ENCODE results near the gene RBBP8NL.
"Not testable (repeated sequence)": the region's sequence is repeated elsewhere in the genome, so short reads cannot be mapped to it uniquely, and the experiment has no call there.

RBBP8NL gene

GRCh38 chr20:62428396-62429295, 1.3 kb upstream of the RBBP8NL start:
- peaks cover 5% of the 10 kb centered on the region for H3K9me3 ChIP-seq (ENCODE audit: low read length)
- H3K27me3 ChIP-seq (ENCODE audit: insufficient read depth, low read length) = peaks cover 47% of the 10 kb centered on the region
- no peaks in the 10 kb centered on the region for H3K36me3 ChIP-seq (ENCODE audit: insufficient read depth, low read length)
- no peaks in the 10 kb centered on the region for H3K4me1 ChIP-seq (ENCODE audit: insufficient read depth, low read length)
- no peak overlapping the region for H3K4me3 ChIP-seq (ENCODE audit: low read length)
- H2AFZ ChIP-seq (ENCODE audit: low read depth, low read length) = no peak overlapping the region

- Histone ChIP-seq H3K36me3 (ENCODE audit: insufficient read depth, low read length) (no peaks in the 10 kb centered on the region), H2AFZ (ENCODE audit: low read depth, low read length) (no peak overlapping the region), H3K9me3 (ENCODE audit: low read length) (peaks cover 5% of the 10 kb centered on the region), H3K4me3 (ENCODE audit: low read length) (no peak overlapping the region), H3K27me3 (ENCODE audit: insufficient read depth, low read length) (peaks cover 44% of the 10 kb centered on the region), H3K4me1 (ENCODE audit: insufficient read depth, low read length) (no peaks in the 10 kb centered on the region)
These were observed 648 bp upstream of the RBBP8NL start for GRCh38 chr20:62428002-62428372.

GRCh38 chr20:62426699-62427131, 624 bp downstream of the RBBP8NL start:
- no peaks in the 10 kb centered on the region for H3K36me3 ChIP-seq (ENCODE audit: insufficient read depth, low read length)
- no peak overlapping the region for H3K4me3 ChIP-seq (ENCODE audit: low read length)
- no peaks in the 10 kb centered on the region for H3K9me3 ChIP-seq (ENCODE audit: low read length)
- H2AFZ ChIP-seq (ENCODE audit: low read depth, low read length) = no peak overlapping the region
- no peaks in the 10 kb centered on the region for H3K4me1 ChIP-seq (ENCODE audit: insufficient read depth, low read length)
- H3K27me3 ChIP-seq (ENCODE audit: insufficient read depth, low read length) = peaks cover 38% of the 10 kb centered on the region

- peaks cover 32% of the 10 kb centered on the region for H3K27me3 ChIP-seq (ENCODE audit: insufficient read depth, low read length)
- not testable (repeated sequence) for H3K4me1 ChIP-seq (ENCODE audit: insufficient read depth, low read length); H2AFZ ChIP-seq (ENCODE audit: low read depth, low read length); H3K9me3 ChIP-seq (ENCODE audit: low read length); H3K4me3 ChIP-seq (ENCODE audit: low read length); H3K36me3 ChIP-seq (ENCODE audit: insufficient read depth, low read length)
These were observed 1.3 kb downstream of the RBBP8NL start for GRCh38 chr20:62426059-62426348.

GRCh38 chr20:62425281-62426058, 1.9 kb downstream of the RBBP8NL start:
- H2AFZ ChIP-seq (ENCODE audit: low read depth, low read length) = no peak overlapping the region
- no peaks in the 10 kb centered on the region for H3K4me1 ChIP-seq (ENCODE audit: insufficient read depth, low read length)
- H3K9me3 ChIP-seq (ENCODE audit: low read length) = no peaks in the 10 kb centered on the region
- no peak overlapping the region for H3K4me3 ChIP-seq (ENCODE audit: low read length)
- peaks cover 28% of the 10 kb centered on the region for H3K27me3 ChIP-seq (ENCODE audit: insufficient read depth, low read length)
- H3K36me3 ChIP-seq (ENCODE audit: insufficient read depth, low read length) = no peaks in the 10 kb centered on the region

- no peaks in the 10 kb centered on the region for H3K4me1 ChIP-seq (ENCODE audit: insufficient read depth, low read length)
- H3K27me3 ChIP-seq (ENCODE audit: insufficient read depth, low read length) = peaks cover 25% of the 10 kb centered on the region
- H3K9me3 ChIP-seq (ENCODE audit: low read length) = no peaks in the 10 kb centered on the region
- no peaks in the 10 kb centered on the region for H3K36me3 ChIP-seq (ENCODE audit: insufficient read depth, low read length)
- no peak overlapping the region for H3K4me3 ChIP-seq (ENCODE audit: low read length)
- no peak overlapping the region for H2AFZ ChIP-seq (ENCODE audit: low read depth, low read length)
These were observed 2.9 kb downstream of the RBBP8NL start for GRCh38 chr20:62424249-62425107.

GRCh38 chr20:62423326-62423706, 4.0 kb downstream of the RBBP8NL start:
- no peak overlapping the region for H3K4me3 ChIP-seq (ENCODE audit: low read length)
- no peaks in the 10 kb centered on the region for H3K4me1 ChIP-seq (ENCODE audit: insufficient read depth, low read length)
- no peaks in the 10 kb centered on the region for H3K36me3 ChIP-seq (ENCODE audit: insufficient read depth, low read length)
- no peaks in the 10 kb centered on the region for H3K9me3 ChIP-seq (ENCODE audit: low read length)
- H3K27me3 ChIP-seq (ENCODE audit: insufficient read depth, low read length) = peaks cover 15% of the 10 kb centered on the region
- no peak overlapping the region for H2AFZ ChIP-seq (ENCODE audit: low read depth, low read length)

GRCh38 chr20:62422636-62423325, 4.6 kb downstream of the RBBP8NL start:
- Histone ChIP-seq H3K4me1 (ENCODE audit: insufficient read depth, low read length) (no peaks in the 10 kb centered on the region), H3K4me3 (ENCODE audit: low read length) (no peak overlapping the region), H3K9me3 (ENCODE audit: low read length) (no peaks in the 10 kb centered on the region), H3K36me3 (ENCODE audit: insufficient read depth, low read length) (no peaks in the 10 kb centered on the region), H2AFZ (ENCODE audit: low read depth, low read length) (no peak overlapping the region), H3K27me3 (ENCODE audit: insufficient read depth, low read length) (peaks cover 15% of the 10 kb centered on the region)

GRCh38 chr20:62421716-62421990, 5.7 kb downstream of the RBBP8NL start:
- Histone ChIP-seq H2AFZ (ENCODE audit: low read depth, low read length) (no peak overlapping the region), H3K9me3 (ENCODE audit: low read length) (no peaks in the 10 kb centered on the region), H3K36me3 (ENCODE audit: insufficient read depth, low read length) (no peaks in the 10 kb centered on the region), H3K4me3 (ENCODE audit: low read length) (no peak overlapping the region), H3K27me3 (ENCODE audit: insufficient read depth, low read length) (peaks cover 12% of the 10 kb centered on the region), H3K4me1 (ENCODE audit: insufficient read depth, low read length) (no peaks in the 10 kb centered on the region)

- Histone ChIP-seq H3K27me3 (ENCODE audit: insufficient read depth, low read length) (peaks cover 12% of the 10 kb centered on the region), H2AFZ (ENCODE audit: low read depth, low read length) (no peak overlapping the region), H3K4me3 (ENCODE audit: low read length) (no peak overlapping the region), H3K36me3 (ENCODE audit: insufficient read depth, low read length) (no peaks in the 10 kb centered on the region), H3K9me3 (ENCODE audit: low read length) (no peaks in the 10 kb centered on the region), H3K4me1 (ENCODE audit: insufficient read depth, low read length) (no peaks in the 10 kb centered on the region)
These were observed 6.3 kb downstream of the RBBP8NL start for GRCh38 chr20:62420846-62421715.

GRCh38 chr20:62419759-62420158, 7.6 kb downstream of the RBBP8NL start:
- Histone ChIP-seq H3K9me3 (ENCODE audit: low read length) (no peaks in the 10 kb centered on the region), H3K27me3 (ENCODE audit: insufficient read depth, low read length) (peaks cover 10% of the 10 kb centered on the region), H2AFZ (ENCODE audit: low read depth, low read length) (no peak overlapping the region), H3K4me1 (ENCODE audit: insufficient read depth, low read length) (no peaks in the 10 kb centered on the region), H3K36me3 (ENCODE audit: insufficient read depth, low read length) (no peaks in the 10 kb centered on the region), H3K4me3 (ENCODE audit: low read length) (no peak overlapping the region)
